Stimulated activated CD8-positive, alpha-beta memory T cell treated with anti-CD3 and anti-CD28 coated beads, Interleukin-15, amount 100 ng/mL, for 4 hours (primary cell): ENCODE measurements around the gene PKM.
"Not testable (repeated sequence)": the region's sequence is repeated elsewhere in the genome, so short reads cannot be mapped to it uniquely, and the experiment has no call there.

Source experiments
- DNase-seq, 2 donors: peaks; one replicate each; pipeline ENCODE4 v3.0.0-alpha.2; 2020; ENCODE audit warnings: low read depth in 2 of 2

The PKM gene

GRCh38 chr15:72231066-72231832 is at the start of gene PKM:
Gene PKM (minus strand): TSS chr15:72231190. CDS start chr15:72219097, 12,093 bp downstream.
- DNase-seq, result peak; percentile 88 to 91

GRCh38 chr15:72280751-72281150 is 49.8 kb upstream of the PKM start:
- DNase-seq, result no peak

GRCh38 chr15:72278737-72279136 is 47.7 kb upstream of the PKM start:
- DNase-seq, result no peak

- no peak for DNase-seq
These were observed 45.3 kb upstream of the PKM start for GRCh38 chr15:72276326-72276700.

- DNase-seq, result not testable (repeated sequence)
These were observed 44.8 kb upstream of the PKM start for GRCh38 chr15:72275635-72276325.

GRCh38 chr15:72272997-72273352 is 42.0 kb upstream of the PKM start:
- no peak for DNase-seq

- DNase-seq, result peak; percentile 98 to 99
These were observed 41.4 kb upstream of the PKM start, which contains the start of gene PARP6 for GRCh38 chr15:72272213-72272996. Gene PARP6 (minus strand): TSS chr15:72272554. CDS start chr15:72267477, 5,077 bp downstream.

- no peak for DNase-seq
These were observed 40.9 kb upstream of the PKM start for GRCh38 chr15:72271895-72272212.

- DNase-seq, result no peak
These were observed 40.2 kb upstream of the PKM start for GRCh38 chr15:72271221-72271620.

- no peak for DNase-seq
These were observed 38.7 kb upstream of the PKM start for GRCh38 chr15:72269739-72270138.

- DNase-seq, result no peak
These were observed 34.0 kb upstream of the PKM start for GRCh38 chr15:72265031-72265430.

- no peak for DNase-seq
These were observed 21.8 kb upstream of the PKM start for GRCh38 chr15:72252663-72253299.

GRCh38 chr15:72249142-72249810 is 18.3 kb upstream of the PKM start:
- DNase-seq, result no peak

- no peak for DNase-seq
These were observed 17.5 kb upstream of the PKM start for GRCh38 chr15:72248514-72248913.

GRCh38 chr15:72242775-72243370 is 11.9 kb upstream of the PKM start:
- DNase-seq, result no peak

GRCh38 chr15:72239652-72240051 is 8.7 kb upstream of the PKM start:
- DNase-seq, result no peak

- no peak for DNase-seq
These were observed 7.6 kb upstream of the PKM start for GRCh38 chr15:72238586-72238985.

- no peak for DNase-seq
These were observed 6.8 kb upstream of the PKM start for GRCh38 chr15:72237853-72238224.

GRCh38 chr15:72237029-72237852 is 6.3 kb upstream of the PKM start:
- DNase-seq, result peak; percentile 36 to 70

- DNase-seq, result no peak
These were observed 5.5 kb upstream of the PKM start for GRCh38 chr15:72236381-72237003.
